Activated T-cell treated with anti-CD3 and anti-CD28 coated beads for 48 hours (primary cell): ENCODE results near the gene SATB1.

Experiments
- DNase-seq: peaks from one replicate; pipeline ENCODE4 v3.0.0-alpha.2; 2020; ENCODE audit warnings: low read depth

SATB1 gene

DNA sequence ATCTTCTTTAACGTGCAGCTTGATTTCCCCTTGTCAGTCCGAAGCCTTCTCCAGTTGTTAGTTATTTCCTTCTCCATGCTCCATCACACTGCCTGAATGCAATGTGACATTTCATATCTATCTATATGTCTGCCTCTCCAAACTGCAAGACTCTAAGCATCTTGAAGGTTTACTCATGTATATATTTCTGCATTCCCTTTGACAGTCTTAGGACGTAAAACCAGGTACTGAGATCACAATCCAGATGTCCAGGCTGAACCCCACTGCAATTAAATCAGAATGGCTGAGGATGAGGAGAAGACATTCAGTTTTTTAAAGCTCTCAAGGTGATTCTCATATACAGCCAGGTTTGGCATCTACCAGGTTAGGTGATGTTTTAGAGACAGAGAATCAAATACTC, 6.1 kb upstream of the SATB1 start:
- DNase-seq, result no peak

DNA sequence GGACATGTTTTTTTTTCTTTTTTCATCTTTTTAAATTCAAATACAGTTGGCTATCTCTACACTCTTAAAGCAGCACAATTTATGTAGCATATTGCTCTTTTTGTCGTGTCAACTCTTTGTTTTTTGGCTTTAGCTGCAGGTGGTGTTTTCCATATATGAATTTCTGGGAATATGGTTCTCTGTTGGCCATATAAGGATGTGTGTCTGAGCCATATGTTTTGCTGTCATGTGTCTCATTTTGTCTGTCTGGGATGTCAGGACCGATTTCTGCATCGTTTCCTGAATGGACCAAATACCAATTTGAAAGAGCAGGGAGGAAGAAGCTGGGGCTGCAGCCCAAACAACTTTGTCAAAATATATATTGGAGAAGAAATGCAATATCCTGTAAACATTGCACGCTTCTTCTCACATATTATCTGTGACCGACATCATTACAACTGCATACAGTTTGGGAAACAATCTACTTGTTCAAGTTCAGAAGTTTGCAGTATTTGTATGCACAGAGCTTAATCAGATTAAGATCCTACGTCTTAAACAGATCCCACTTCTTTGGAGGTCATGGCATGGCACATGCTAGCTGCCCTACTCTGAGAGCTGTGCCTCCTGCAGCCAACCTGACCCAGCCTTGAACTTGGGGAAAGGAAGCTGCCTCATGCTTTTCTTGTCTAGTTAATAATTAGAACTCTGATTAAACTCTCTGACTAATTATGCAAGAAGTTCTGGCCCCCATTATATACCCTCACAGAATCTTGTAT, 4.0 kb upstream of the SATB1 start:
- no peak for DNase-seq

DNA sequence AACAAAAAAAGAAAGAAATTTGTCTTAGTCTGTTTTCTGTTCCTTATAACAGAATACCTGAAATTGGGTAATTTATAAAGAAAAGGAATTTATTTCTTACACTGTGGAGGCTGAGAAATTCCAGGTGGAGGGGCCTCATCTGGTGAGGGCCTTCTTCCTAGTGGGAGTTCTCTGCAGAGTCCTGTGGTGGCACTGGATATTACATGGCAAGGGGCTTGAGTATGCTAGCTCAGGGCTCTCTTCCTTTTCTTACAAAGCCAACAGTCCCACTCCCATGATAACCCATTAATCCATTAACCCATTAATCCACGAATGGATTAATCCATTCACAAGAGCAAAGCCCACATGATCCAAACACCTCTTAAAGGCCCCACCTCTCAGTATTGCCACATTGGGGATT, 2.9 kb upstream of the SATB1 start:
- DNase-seq, result no peak

DNA sequence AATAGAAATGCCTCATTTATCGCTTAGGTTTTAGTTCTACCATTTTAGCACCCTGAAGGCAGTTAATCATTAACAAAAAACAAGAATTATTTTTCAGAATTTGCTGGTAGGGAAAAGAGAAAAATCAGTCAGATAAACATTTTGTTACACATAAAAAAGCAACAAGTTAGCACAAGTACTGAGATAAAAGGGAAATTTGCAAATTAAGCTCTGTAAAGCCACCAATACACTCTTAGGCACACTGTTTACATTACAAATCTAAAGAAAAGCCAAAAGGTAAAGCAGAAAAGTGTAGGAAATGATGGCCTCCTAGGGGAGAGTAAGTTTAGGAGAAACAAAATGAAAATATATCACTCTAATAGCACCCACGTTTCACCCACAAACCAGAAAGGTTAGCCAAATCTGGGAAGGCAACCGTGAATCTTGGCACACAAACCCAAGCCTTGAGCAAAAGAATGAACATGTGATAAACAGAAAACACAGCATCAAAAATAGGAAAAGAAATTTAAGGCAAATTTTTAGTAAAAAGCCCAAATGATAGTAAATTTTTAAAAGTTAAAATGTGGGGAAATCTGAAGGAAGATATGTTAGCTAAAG, 1.6 kb upstream of the SATB1 start:
- DNase-seq, result no peak

DNA sequence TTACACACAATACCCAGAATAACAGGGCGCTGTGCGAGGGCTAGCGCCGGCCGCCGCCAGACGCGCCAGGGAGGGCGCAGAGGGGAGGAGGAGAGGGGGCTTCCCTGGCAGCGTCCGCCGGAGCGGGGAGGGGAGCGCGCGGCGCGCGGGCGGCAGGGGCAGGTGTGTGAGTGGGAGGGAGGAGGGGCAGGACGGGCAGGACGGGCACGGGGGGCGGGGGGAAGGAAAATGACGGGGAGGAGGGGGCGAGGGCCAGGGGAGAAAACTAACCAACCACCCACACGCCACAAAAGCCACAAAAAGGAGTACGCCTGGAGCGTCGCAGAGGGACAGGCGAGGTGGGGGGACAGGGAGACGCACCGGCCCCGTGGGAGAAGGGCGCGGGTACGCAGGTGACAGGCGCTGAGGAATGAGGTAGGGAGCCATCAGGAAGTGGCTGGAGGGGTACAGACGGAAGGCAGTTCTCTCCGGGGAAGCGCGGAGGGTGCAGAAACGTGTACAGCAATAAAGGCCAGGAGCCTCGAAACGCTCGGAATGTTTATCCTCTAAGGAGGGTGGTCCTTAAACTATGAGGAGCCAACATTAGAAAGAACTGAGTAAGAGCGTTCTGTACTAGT, 610 bp upstream of the SATB1 start:
- DNase-seq, result peak; percentile 66

- no peak for DNase-seq
Measured at GRCh38 chr3:18424213-18424728, 868 bp downstream of the SATB1 start.

GRCh38 chr3:18423401-18424212, 1.5 kb downstream of the SATB1 start:
- no peak for DNase-seq

- DNase-seq, result no peak
Measured at GRCh38 chr3:18422972-18423371, 2.2 kb downstream of the SATB1 start.

GRCh38 chr3:18420555-18420954, 4.6 kb downstream of the SATB1 start:
- no peak for DNase-seq

- DNase-seq, result no peak
Measured at GRCh38 chr3:18419232-18419631, 5.9 kb downstream of the SATB1 start.

GRCh38 chr3:18417904-18418572, 7.1 kb downstream of the SATB1 start:
- DNase-seq, result no peak

DNA sequence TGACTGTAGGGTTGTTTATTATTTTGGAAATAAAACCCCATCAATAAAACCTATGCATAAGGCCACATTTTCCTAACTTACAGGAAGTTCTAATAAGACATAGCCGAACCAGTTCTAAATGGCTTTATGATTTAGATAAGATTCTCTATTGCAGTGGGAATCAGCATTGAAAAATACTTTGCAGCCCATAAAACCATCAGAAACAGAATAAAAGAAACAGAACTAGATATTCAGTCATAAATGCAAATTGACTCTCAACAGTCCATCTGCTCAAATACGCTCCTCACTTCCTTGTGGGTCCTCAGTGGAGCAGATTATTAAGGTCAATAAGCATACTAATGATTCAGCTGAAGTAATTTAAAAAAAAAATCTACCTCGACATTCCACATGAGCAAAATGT, 8.8 kb downstream of the SATB1 start:
- no peak for DNase-seq

GRCh38 chr3:18415839-18416238, 9.3 kb downstream of the SATB1 start:
- DNase-seq, result no peak

- DNase-seq, result no peak
Measured at GRCh38 chr3:18415167-18415566, 10.0 kb downstream of the SATB1 start.

DNA sequence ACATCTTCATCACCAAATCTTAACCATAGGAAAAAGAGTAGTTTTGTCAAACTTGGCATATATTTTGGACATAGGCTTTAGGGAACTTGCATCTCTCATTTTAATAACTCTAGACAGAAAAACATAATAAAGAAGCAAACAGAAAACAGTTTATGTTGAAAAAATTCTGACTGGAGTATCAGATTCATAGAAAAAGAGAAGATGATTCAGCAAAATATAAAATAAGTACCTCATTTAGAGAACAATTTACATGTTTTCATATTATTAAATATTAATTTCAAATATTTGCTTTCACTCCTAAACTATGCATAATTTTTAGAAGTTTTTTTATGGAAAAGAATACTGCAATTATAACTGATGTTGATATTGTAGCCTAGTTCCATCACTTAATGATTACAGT, 12.5 kb downstream of the SATB1 start:
- no peak for DNase-seq

- no peak for DNase-seq
Measured at GRCh38 chr3:18411541-18411940, 13.6 kb downstream of the SATB1 start.

GRCh38 chr3:18410205-18410604, 14.9 kb downstream of the SATB1 start:
- DNase-seq, result no peak

DNA sequence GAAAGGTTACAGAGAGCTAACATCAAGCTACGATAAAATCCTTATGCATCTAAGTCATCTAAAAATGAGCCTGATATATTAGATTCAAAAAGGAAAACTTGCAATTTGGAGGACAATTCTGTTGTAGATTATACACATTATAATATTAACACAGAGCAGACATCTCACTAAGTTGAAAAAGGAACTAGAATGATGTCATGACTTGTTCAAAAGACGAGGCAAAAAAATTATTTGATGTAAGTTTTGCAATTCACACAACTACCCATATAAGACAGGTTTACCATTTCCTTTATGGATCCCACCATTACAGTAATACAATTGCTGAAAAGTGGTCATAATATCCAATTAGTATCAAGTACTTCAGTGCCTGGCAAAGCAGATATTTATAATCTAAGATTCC, 15.9 kb downstream of the SATB1 start:
- no peak for DNase-seq

DNA sequence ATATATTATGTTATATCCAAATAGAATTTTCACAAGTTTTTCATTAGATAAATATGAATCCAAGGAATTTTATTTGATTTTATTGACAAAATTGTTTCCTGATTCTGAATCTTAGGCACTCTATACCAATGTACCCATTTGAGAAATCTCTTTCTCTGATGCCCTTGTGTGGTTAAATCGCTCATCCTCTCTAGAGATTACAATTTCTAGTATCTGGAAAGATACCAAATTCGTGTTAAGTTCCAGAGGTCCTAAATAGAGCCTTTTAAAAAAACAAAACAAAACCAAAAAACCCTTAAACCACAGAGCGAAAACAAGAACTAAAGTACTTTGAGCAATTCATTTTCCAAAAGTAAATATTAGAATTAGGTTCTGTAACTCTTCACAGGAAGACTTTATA, 20.0 kb downstream of the SATB1 start:
- DNase-seq, result no peak

DNA sequence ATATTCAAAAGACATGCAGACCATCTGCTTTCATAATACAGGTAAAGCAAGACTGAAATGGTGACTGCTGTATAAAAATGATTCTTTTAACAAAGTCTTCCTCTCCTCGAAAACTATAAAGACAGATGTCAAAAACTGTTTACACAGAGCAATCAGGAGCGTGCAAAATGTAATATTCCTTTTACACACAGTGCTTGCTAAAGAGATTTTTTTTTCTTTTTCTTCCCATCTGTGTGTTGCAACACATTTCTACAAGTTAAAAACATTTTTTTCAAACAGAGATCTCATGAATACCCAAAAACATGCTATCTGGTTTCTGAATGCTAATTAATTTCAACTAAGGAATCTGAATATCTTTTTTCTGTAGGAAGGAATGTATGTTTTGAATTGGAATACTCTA, 22.1 kb downstream of the SATB1 start:
- DNase-seq, result no peak

- no peak for DNase-seq
Measured at GRCh38 chr3:18402239-18402799, 22.8 kb downstream of the SATB1 start.
